ENCODE results near the gene WDR37.

Gene WDR37

GRCh38 chr10:1121271-1121970 is 65.2 kb downstream of the WDR37 start:
- Histone ChIP-seq H3K9me3 (no peaks in the 10 kb centered on the region), H3K4me3 (no peak overlapping the region), H3K4me1 (no peaks in the 10 kb centered on the region), H3K27me3 (ENCODE audit: low read depth) (no peaks in the 10 kb centered on the region), H3K36me3 (replicated peaks) (peaks cover 14% of the 10 kb centered on the region)
- DNase-seq (ENCODE audit: low spot score in 2 of 2): no peak
- in situ Hi-C loops (cut with MboI; ENCODE audit: low sequenced_read_pairs): no loop called here

DNA sequence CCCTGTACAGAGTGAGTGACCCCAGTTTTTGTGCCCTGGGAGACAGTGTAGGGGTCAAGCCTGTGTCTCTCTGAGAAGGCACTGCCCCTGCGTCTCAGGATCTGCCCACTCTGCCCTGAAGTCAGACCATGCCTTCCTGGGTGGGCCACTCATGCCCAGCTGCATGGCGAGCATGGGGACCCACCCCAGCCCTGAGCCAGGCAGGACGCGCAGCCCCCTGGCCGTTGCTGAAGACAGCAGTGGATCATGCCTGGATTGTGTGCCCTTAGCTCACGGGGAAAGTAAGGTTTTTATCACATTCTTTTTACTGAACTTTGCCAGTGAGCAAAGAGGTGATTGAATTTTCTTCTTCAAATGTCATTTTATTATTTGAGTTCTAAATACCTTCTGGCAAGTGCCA is 66.2 kb downstream of the WDR37 start:
- H3K4me1 ChIP-seq: no peaks in the 10 kb centered on the region
- in situ Hi-C loops (cut with MboI; ENCODE audit: low sequenced_read_pairs): no loop called here
- peaks cover 11% of the 10 kb centered on the region for H3K36me3 ChIP-seq (replicated peaks)
- H3K27me3 ChIP-seq (ENCODE audit: low read depth): no peaks in the 10 kb centered on the region
- no peaks in the 10 kb centered on the region for H3K9me3 ChIP-seq
- DNase-seq (ENCODE audit: low spot score in 2 of 2): no peak
- H3K4me3 ChIP-seq: no peak overlapping the region

GRCh38 chr10:1123198-1123597 is 67.0 kb downstream of the WDR37 start:
- in situ Hi-C loops (cut with MboI; ENCODE audit: low sequenced_read_pairs): no loop called here
- Histone ChIP-seq H3K27me3 (ENCODE audit: low read depth) (no peaks in the 10 kb centered on the region), H3K9me3 (no peaks in the 10 kb centered on the region), H3K36me3 (replicated peaks) (peaks cover 13% of the 10 kb centered on the region), H3K4me3 (no peak overlapping the region), H3K4me1 (no peaks in the 10 kb centered on the region)
- DNase-seq (ENCODE audit: low spot score in 2 of 2): no peak

DNA sequence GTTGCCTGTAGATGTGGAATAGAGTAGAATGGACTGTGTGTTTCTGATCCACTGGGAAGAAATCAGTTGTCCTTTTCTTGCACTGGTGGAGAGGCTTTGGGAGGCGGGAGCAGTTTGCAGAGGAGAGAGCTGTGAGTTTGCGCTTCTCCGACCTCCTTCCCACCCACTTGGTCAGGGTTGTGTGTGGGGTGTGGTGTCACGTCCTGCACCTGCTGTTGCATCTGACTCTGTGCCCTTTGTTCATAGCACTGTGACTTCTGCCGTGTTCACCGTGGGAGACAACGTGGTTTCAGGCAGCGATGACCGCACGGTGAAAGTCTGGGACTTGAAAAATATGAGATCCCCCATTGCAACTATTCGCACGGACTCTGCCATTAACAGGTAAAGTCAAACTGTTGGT is 67.8 kb downstream of the WDR37 start:
- Histone ChIP-seq H3K4me3 (no peak overlapping the region), H3K9me3 (no peaks in the 10 kb centered on the region), H3K36me3 (replicated peaks) (peaks cover 18% of the 10 kb centered on the region), H3K27me3 (ENCODE audit: low read depth) (no peaks in the 10 kb centered on the region), H3K4me1 (no peaks in the 10 kb centered on the region)
- DNase-seq (ENCODE audit: low spot score in 2 of 2): no peak
- in situ Hi-C loops (cut with MboI; ENCODE audit: low sequenced_read_pairs): no loop called here

- Histone ChIP-seq H3K27me3 (ENCODE audit: low read depth) (no peaks in the 10 kb centered on the region), H3K9me3 (no peaks in the 10 kb centered on the region), H3K4me1 (no peaks in the 10 kb centered on the region), H3K4me3 (no peak overlapping the region), H3K36me3 (replicated peaks) (peaks cover 23% of the 10 kb centered on the region)
- DNase-seq (ENCODE audit: low spot score in 2 of 2): no peak
- in situ Hi-C loops (cut with MboI; ENCODE audit: low sequenced_read_pairs): no loop called here
Observed at GRCh38 chr10:1124796-1125195, 68.6 kb downstream of the WDR37 start.

- no peaks in the 10 kb centered on the region for H3K27me3 ChIP-seq (ENCODE audit: low read depth)
- no peaks in the 10 kb centered on the region for H3K9me3 ChIP-seq
- no peak overlapping the region for H3K4me3 ChIP-seq
- H3K36me3 ChIP-seq (replicated peaks): peaks cover 23% of the 10 kb centered on the region
- H3K4me1 ChIP-seq: no peaks in the 10 kb centered on the region
- DNase-seq (ENCODE audit: low spot score in 2 of 2): no peak
- in situ Hi-C loops (cut with MboI; ENCODE audit: low sequenced_read_pairs): no loop called here
Observed at GRCh38 chr10:1126461-1126860, 70.3 kb downstream of the WDR37 start.

DNA sequence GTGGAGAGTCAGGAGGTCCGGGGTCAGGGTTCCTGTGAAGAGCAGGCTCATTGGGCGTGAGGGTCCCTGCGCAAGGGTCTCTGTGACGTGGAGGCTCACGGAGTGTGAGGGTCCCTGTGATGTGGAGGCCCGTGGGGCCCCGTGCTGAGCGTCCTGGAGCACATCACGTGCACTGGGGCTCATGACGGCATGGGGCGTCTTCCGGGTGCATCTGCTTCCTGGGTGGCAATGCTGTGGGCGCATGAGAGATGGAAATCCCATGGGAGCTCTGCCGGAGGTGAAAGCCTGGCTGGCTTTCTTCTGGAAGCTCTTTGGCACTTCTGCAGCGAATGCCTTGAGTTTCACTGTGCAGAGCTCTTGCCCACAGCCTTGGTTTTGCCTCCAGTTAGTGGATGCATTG is 71.4 kb downstream of the WDR37 start:
- Histone ChIP-seq H3K4me1 (no peaks in the 10 kb centered on the region), H3K9me3 (no peaks in the 10 kb centered on the region), H3K27me3 (ENCODE audit: low read depth) (no peaks in the 10 kb centered on the region), H3K36me3 (replicated peaks) (peaks cover 23% of the 10 kb centered on the region), H3K4me3 (no peak overlapping the region)
- in situ Hi-C loops (cut with MboI; ENCODE audit: low sequenced_read_pairs): no loop called here
- no peak for DNase-seq (ENCODE audit: low spot score in 2 of 2)

DNA sequence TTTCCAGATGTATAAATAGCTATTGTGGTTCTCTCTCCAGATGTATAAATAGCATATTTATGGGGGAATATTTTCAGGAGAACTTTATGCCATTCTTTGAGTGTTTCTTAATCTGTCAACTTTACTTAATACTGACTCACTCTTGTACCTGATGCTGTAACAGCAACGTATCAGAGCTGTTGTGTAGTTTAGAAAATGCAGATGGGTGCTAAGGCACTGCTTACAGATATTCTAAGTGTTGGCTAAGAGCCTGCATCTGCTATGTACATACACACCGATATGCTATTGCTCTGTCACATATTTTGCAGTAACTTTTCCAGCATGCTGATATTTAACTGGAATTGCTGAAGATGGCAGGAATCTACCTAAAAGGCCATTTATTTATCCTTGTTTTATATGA is 71.9 kb downstream of the WDR37 start:
- DNase-seq (ENCODE audit: low spot score in 2 of 2): no peak
- Histone ChIP-seq H3K4me3 (no peak overlapping the region), H3K36me3 (replicated peaks) (peaks cover 23% of the 10 kb centered on the region), H3K9me3 (no peaks in the 10 kb centered on the region), H3K4me1 (no peaks in the 10 kb centered on the region), H3K27me3 (ENCODE audit: low read depth) (no peaks in the 10 kb centered on the region)
- in situ Hi-C loops (cut with MboI; ENCODE audit: low sequenced_read_pairs): no loop called here

DNA sequence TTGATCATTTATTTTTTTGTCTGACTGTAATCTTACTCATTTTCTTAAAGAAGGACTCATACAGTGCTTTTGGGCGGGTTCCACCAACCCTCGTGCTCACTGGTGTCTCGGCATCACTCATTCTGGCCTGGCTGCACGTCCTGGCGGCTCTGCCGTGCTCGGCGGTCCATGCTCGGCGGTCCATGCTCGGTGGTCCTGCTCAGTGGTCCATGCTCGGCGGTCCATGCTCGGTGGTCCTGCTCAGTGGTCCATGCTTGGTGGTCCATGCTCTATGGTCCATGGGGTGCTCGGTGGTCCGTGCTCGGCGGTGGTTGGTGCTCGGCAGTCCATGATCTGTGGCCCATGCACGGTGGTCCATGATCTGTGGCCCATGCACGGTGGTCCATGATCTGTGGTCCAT is 72.5 kb downstream of the WDR37 start:
- Histone ChIP-seq H3K36me3 (replicated peaks) (peaks cover 23% of the 10 kb centered on the region), H3K27me3 (ENCODE audit: low read depth) (no peaks in the 10 kb centered on the region), H3K4me1 (no peaks in the 10 kb centered on the region), H3K4me3 (no peak overlapping the region), H3K9me3 (no peaks in the 10 kb centered on the region)
- DNase-seq (ENCODE audit: low spot score in 2 of 2): no peak
- in situ Hi-C loops (cut with MboI; ENCODE audit: low sequenced_read_pairs): no loop called here

GRCh38 chr10:1130226-1130625 is 74.0 kb downstream of the WDR37 start:
- no peak for DNase-seq (ENCODE audit: low spot score in 2 of 2)
- Histone ChIP-seq H3K4me1 (no peaks in the 10 kb centered on the region), H3K9me3 (no peaks in the 10 kb centered on the region), H3K4me3 (no peak overlapping the region), H3K36me3 (replicated peaks) (peaks cover 20% of the 10 kb centered on the region), H3K27me3 (ENCODE audit: low read depth) (no peaks in the 10 kb centered on the region)
- in situ Hi-C loops (cut with MboI; ENCODE audit: low sequenced_read_pairs): no loop called here

DNA sequence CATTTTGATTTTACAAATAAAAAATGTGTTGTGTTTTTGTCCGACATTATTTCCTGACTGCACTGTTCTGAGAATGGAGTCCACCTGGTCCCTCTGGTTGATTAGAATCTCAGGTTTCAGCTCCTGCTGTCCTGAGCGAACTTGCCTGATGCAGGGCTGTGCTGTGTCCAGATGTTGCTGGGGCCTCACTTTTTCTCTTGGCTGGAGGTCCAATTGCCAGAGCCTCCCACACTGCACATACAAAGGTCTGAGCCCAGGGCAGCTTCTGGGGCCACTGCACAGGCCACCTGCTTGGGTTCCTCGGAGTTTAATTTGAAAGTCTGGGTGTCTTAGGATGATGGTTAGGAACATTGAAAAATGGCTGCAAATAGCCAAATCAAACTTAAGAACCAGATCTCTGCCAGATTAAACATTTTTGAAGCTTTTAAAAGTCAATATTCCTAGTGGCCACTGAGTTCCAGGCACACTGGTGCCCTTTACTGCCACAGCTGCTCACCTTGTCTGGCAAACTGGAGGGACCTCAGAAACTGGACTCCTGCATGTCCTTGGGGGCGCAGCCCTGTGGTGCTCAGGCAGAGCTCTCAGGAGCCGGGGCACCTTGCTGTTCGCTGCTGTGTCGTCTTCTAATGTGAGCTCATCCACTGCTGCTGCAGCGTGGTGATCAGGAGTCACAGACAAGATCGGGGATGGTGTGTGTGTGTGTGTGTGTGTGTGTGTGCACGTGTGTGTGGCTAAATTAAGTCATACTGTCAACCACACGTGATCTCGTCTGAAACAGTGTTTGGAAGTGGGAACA is 75.0 kb downstream of the WDR37 start:
- no peak overlapping the region for H3K4me3 ChIP-seq
- in situ Hi-C loops (cut with MboI; ENCODE audit: low sequenced_read_pairs): no loop called here
- DNase-seq (ENCODE audit: low spot score in 2 of 2): no peak
- H3K27me3 ChIP-seq (ENCODE audit: low read depth): no peaks in the 10 kb centered on the region
- no peaks in the 10 kb centered on the region for H3K9me3 ChIP-seq
- peaks cover 16% of the 10 kb centered on the region for H3K36me3 ChIP-seq (replicated peaks)
- H3K4me1 ChIP-seq: no peaks in the 10 kb centered on the region

- peaks cover 16% of the 10 kb centered on the region for H3K36me3 ChIP-seq (replicated peaks)
- no peaks in the 10 kb centered on the region for H3K4me1 ChIP-seq
- in situ Hi-C loops (cut with MboI; ENCODE audit: low sequenced_read_pairs): no loop called here
- no peaks in the 10 kb centered on the region for H3K27me3 ChIP-seq (ENCODE audit: low read depth)
- no peak for DNase-seq (ENCODE audit: low spot score in 2 of 2)
- no peak overlapping the region for H3K4me3 ChIP-seq
- no peaks in the 10 kb centered on the region for H3K9me3 ChIP-seq
Observed at GRCh38 chr10:1132584-1132983, 76.4 kb downstream of the WDR37 start.

- Histone ChIP-seq H3K4me1 (no peaks in the 10 kb centered on the region), H3K36me3 (replicated peaks) (peaks cover 10% of the 10 kb centered on the region), H3K4me3 (no peak overlapping the region), H3K27me3 (ENCODE audit: low read depth) (no peaks in the 10 kb centered on the region), H3K9me3 (no peaks in the 10 kb centered on the region)
- in situ Hi-C loops (cut with MboI; ENCODE audit: low sequenced_read_pairs): no loop called here
- no peak for DNase-seq (ENCODE audit: low spot score in 2 of 2)
Observed at GRCh38 chr10:1133495-1134045, 77.4 kb downstream of the WDR37 start.

GRCh38 chr10:1134156-1134555 is 78.0 kb downstream of the WDR37 start:
- in situ Hi-C loops (cut with MboI; ENCODE audit: low sequenced_read_pairs): no loop called here
- Histone ChIP-seq H3K4me1 (no peaks in the 10 kb centered on the region), H3K9me3 (no peaks in the 10 kb centered on the region), H3K27me3 (ENCODE audit: low read depth) (no peaks in the 10 kb centered on the region), H3K36me3 (replicated peaks) (peaks cover 8% of the 10 kb centered on the region), H3K4me3 (no peak overlapping the region)
- DNase-seq (ENCODE audit: low spot score in 2 of 2): no peak

Measured in HAP-1 (cell line).